Endothelial cell (in vitro differentiated cells): ENCODE measurements around the gene TMEM121B. TPM values are rescaled to one million over a fixed set of nuclear protein-coding genes. Genes with fewer than 3 reads are reported as not detected.
A peak's percentile ranks its signal among the peaks of the same experiment; 100 is the strongest.

Experiments
- DNase-seq: peaks from one replicate; pipeline ENCODE4 v3.0.0; 2021; ENCODE audit warnings: low spot score
- H3K27ac Mint-ChIP-seq: one replicate; pipeline ENCODE4 v1.8.0; 2021; ENCODE audit warnings: mixed read lengths, inconsistent platforms; ENCODE audit not compliant: unreplicated experiment
- H3K27me3 Mint-ChIP-seq: one replicate; pipeline ENCODE4 v1.8.0; 2021; ENCODE audit warnings: mild to moderate bottlenecking, moderate library complexity, mixed read lengths, inconsistent platforms; ENCODE audit not compliant: unreplicated experiment
- H3K36me3 Mint-ChIP-seq: one replicate; pipeline ENCODE4 v1.8.0; 2021; ENCODE audit warnings: mild to moderate bottlenecking, low read depth, mixed read lengths, inconsistent platforms; ENCODE audit not compliant: unreplicated experiment
- H3K4me1 Mint-ChIP-seq: one replicate; pipeline ENCODE4 v1.8.0; 2021; ENCODE audit warnings: mild to moderate bottlenecking, mixed read lengths, inconsistent platforms; ENCODE audit not compliant: unreplicated experiment
- H3K4me3 Mint-ChIP-seq: one replicate; pipeline ENCODE4 v1.8.0; 2021; ENCODE audit warnings: mild to moderate bottlenecking, mixed read lengths, inconsistent platforms; ENCODE audit not compliant: unreplicated experiment
- H3K9me3 Mint-ChIP-seq: one replicate; pipeline ENCODE4 v1.8.0; 2021; ENCODE audit warnings: mixed read lengths, inconsistent platforms; ENCODE audit not compliant: unreplicated experiment
- total RNA-seq: library from RNA; stranded (reverse); fragmentation: NEBNext Ultra II Directional; extraction: Animal tissue kit (Norgen Biotek cat#: 25700); gene quantifications from one replicate; pipeline ENCODE4 v1.2.1, GENCODE V29; 2021; ENCODE audit not compliant: unreplicated experiment
- TF ChIP-seq, protein P1 (sequence below): fragments of 200-600 bp; sonication (generic); IDR thresholded peaks from one replicate; pipeline ENCODE4 v1.5.0; 2021; ENCODE audit warnings: antibody characterized with exemption; ENCODE audit not compliant: unreplicated experiment

Gene TMEM121B
- total RNA-seq, 1 donor from 2014 or later, result 62.2 TPM

DNA sequence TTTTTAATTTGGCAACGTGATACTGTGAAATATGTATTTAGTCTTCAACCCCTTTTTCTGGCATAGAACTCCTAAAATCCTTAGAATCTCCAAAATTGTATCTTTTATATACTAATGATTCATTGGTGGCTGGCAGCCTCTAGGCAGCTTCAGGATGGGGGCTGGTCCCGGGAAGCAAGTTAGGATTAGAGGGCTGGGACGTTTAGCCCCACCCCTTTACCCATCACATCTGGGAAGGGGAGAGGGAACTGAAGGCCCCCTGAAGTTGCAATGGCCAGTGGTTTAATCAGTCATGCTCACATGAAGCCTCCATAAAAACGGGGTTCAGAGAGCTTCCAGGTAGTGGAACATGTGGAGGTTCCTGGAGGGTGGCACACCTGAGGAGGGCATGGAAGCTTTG is 29.3 kb downstream of the TMEM121B start:
- Mint-ChIP-seq H3K9me3 (no peaks in the 10 kb centered on the region), H3K4me3 (no peak overlapping the region), H3K36me3 (no peaks in the 10 kb centered on the region), H3K27me3 (peaks cover 2% of the 10 kb centered on the region), H3K27ac (peak overlapping the region; percentile 26), H3K4me1 (peaks cover 33% of the 10 kb centered on the region)
- TF ChIP-seq, protein P1, sequence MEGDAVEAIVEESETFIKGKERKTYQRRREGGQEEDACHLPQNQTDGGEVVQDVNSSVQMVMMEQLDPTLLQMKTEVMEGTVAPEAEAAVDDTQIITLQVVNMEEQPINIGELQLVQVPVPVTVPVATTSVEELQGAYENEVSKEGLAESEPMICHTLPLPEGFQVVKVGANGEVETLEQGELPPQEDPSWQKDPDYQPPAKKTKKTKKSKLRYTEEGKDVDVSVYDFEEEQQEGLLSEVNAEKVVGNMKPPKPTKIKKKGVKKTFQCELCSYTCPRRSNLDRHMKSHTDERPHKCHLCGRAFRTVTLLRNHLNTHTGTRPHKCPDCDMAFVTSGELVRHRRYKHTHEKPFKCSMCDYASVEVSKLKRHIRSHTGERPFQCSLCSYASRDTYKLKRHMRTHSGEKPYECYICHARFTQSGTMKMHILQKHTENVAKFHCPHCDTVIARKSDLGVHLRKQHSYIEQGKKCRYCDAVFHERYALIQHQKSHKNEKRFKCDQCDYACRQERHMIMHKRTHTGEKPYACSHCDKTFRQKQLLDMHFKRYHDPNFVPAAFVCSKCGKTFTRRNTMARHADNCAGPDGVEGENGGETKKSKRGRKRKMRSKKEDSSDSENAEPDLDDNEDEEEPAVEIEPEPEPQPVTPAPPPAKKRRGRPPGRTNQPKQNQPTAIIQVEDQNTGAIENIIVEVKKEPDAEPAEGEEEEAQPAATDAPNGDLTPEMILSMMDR, result no peak
- DNase-seq, result no peak

- DNase-seq, result no peak
- H3K9me3 Mint-ChIP-seq, result no peaks in the 10 kb centered on the region
- H3K27me3 Mint-ChIP-seq, result peaks cover 10% of the 10 kb centered on the region
- H3K4me1 Mint-ChIP-seq, result peaks cover 43% of the 10 kb centered on the region
- no peaks in the 10 kb centered on the region for H3K36me3 Mint-ChIP-seq
- H3K27ac Mint-ChIP-seq, result peak overlapping the region; percentile 44
- H3K4me3 Mint-ChIP-seq, result peak overlapping the region; percentile 42
- TF ChIP-seq, protein P1, result no peak
These were observed 30.6 kb downstream of the TMEM121B start for GRCh38 chr22:17090550-17090949.

DNA sequence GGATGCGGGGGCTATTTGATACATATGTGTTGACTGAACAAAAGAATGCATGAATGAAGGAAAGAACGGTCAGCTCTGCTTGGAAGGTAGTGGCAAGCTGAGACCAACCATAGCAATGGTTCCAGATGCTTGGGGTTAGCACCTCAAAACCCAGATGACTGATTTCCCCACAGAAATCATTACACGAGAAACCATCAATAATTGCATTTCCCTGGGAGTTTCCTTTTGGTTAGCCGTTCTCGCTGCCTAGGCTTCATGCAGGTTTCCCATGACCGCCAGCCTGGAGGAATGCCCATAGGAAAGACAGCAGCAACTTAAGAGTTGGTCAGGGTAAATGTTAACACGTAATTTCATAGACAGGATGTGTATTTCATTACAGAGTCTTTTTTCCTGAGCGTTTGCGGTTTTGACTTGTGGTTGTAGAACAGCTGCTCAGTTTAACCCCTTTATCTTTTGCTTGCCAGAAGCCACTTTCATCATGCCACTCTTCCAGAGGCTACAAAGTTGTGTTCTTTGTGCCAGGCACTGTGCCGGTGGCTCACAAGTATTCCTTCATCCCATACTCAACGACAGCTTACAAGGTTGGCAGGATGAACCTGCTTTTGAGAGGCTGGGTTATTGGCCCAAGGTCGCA is 33.5 kb downstream of the TMEM121B start:
- peak overlapping the region; percentile 96 for H3K4me3 Mint-ChIP-seq
- no peak for DNase-seq
- H3K27me3 Mint-ChIP-seq, result peaks cover 15% of the 10 kb centered on the region

GRCh38 chr22:17086788-17087497 is 34.2 kb downstream of the TMEM121B start:
- peaks cover 15% of the 10 kb centered on the region for H3K27me3 Mint-ChIP-seq
- H3K4me3 Mint-ChIP-seq, result peak overlapping the region; percentile 96
- H3K4me1 Mint-ChIP-seq, result peaks cover 45% of the 10 kb centered on the region
- no peaks in the 10 kb centered on the region for H3K9me3 Mint-ChIP-seq
- TF ChIP-seq, protein P1, result no peak
- H3K36me3 Mint-ChIP-seq, result peaks cover 7% of the 10 kb centered on the region
- no peak for DNase-seq
- H3K27ac Mint-ChIP-seq, result no peak overlapping the region

More for the DNA sequence above, 33.5 kb downstream of the TMEM121B start:
- peaks cover 48% of the 10 kb centered on the region for H3K4me1 Mint-ChIP-seq
- TF ChIP-seq, protein P1, result no peak
- H3K9me3 Mint-ChIP-seq, result no peaks in the 10 kb centered on the region
- H3K36me3 Mint-ChIP-seq, result peaks cover 7% of the 10 kb centered on the region
- H3K27ac Mint-ChIP-seq, result no peak overlapping the region

DNA sequence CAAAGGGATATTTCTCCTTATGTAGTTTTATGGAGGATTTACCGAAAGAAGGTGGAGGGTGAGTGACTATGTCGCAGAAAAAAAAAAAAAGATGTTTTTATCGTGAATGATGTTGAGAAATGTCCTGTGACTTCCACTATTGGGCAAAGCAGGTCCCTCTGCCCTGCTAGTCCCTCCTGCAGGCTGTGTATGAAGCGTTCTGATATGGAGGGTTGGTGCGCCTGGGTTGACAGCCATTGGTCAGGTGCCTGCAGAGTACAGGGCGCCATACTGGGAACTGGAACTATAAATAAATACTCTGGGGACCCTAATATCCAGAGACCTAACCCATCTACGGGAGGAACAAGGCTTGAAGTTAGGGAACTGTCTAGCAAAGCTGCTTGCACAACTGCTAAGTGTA is 34.9 kb downstream of the TMEM121B start:
- peaks cover 15% of the 10 kb centered on the region for H3K27me3 Mint-ChIP-seq
- no peaks in the 10 kb centered on the region for H3K9me3 Mint-ChIP-seq
- H3K27ac Mint-ChIP-seq, result peak overlapping the region; percentile 83
- peaks cover 40% of the 10 kb centered on the region for H3K4me1 Mint-ChIP-seq
- TF ChIP-seq, protein P1, result no peak
- H3K4me3 Mint-ChIP-seq, result peak overlapping the region; percentile 96
- no peak for DNase-seq
- peaks cover 7% of the 10 kb centered on the region for H3K36me3 Mint-ChIP-seq
